ENCODE results near the gene RGMA. TPM values are rescaled to one million over a fixed set of nuclear protein-coding genes. Genes with fewer than 3 reads are reported as not detected.
A peak's percentile ranks its signal among the peaks of the same experiment; 100 is the strongest.

Gene RGMA
- total RNA-seq, 5 donors from 2014 or later (not counting 1 experiment from before 2014, with no cell fraction given) = 0.15 to 0.44 (median 0.23) TPM; not detected in 2

DNA sequence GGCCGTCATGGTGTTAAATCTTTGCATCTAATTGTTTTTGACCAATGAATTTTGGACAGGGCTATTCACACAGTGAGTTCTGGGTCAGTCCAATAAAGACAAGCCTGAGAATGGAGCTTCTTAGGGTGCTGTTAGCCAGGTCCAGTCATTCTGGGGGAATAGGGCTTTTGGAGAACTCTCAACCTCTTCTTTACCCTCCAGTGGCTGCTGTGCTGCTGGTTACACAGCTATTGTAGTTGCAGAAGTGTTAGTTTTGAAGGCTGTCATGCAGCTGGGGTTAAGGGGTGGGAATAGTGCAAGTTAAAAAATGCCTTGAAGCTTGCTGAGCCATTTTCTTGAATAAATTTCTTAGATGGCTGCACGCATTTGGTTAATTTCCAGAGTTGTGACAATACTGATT, 99.0 kb downstream of the RGMA start:
- peaks cover 63% of the 10 kb centered on the region for H3K36me3 Mint-ChIP-seq
- H3K4me3 Mint-ChIP-seq = no peak overlapping the region
- Histone ChIP-seq H3K36me3 (ENCODE audit: control insufficient read depth in 2 of 2, extremely low read depth in 1 of 2, insufficient read depth in 1 of 2, low read length in 1 of 2) (peaks cover 3 to 87% of the 10 kb centered on the region in 2 donors), H3K4me3 (ENCODE audit: control insufficient read depth in 1 of 2, extremely low read depth in 1 of 2, low read length in 1 of 2) (no peak overlapping the region), H3K4me1 (ENCODE audit: control insufficient read depth in 1 of 2, extremely low read depth in 1 of 2, insufficient read depth in 2 of 2, low read length in 2 of 2) (no peaks in the 10 kb centered on the region), H3K27me3 (replicated peaks in 1 of 2; ENCODE audit: control insufficient read depth in 2 of 2, extremely low read depth in 1 of 2, insufficient read depth in 2 of 2, low read length in 1 of 2) (no peaks in the 10 kb centered on the region), H3K9me3 (no peaks in the 10 kb centered on the region), H3K27ac (ENCODE audit: low read length) (no peak overlapping the region)
- no CpG with 5 or more reads among the region's 2 CpGs for WGBS (ENCODE audit: insufficient coverage)
- POLR2A ChIA-PET = no interaction called here
- ATAC-seq (replicated peaks in 1 of 4) (no peak), DNase-seq (no peak)
- no peaks in the 10 kb centered on the region for H3K27me3 Mint-ChIP-seq
- peak overlapping the region; percentile 29 to 57 for H3K27ac Mint-ChIP-seq
- CTCF ChIA-PET = no interaction called here
- peaks cover 18 to 31% (median 23%) of the 10 kb centered on the region in 3 donors for H3K4me1 Mint-ChIP-seq
- H3K9me3 Mint-ChIP-seq = no peaks in the 10 kb centered on the region

DNA sequence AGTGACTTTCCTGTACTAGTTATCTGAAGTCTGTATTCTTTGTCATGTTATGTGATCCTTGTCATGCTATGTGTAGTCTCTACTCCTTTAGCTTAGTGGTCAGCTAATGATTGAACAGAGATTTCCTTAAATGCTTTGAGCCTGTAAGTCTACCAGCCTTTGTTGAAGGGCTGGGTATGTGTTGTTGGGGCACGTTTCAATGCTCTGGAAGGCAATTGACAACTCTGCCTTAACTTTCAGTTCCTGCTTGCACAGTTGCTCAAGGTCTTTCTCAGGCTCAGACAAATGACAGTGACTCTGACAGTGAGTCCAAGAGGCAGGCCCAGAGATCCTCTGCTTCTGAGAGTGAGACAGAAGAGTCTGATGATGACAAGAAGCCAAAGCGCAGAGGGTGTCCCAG, 99.5 kb downstream of the RGMA start:
- H3K27ac Mint-ChIP-seq = peak overlapping the region in 1 of 2 donors; percentile 61
- H3K27me3 ChIP-seq (replicated peaks in 1 of 2; ENCODE audit: control insufficient read depth in 2 of 2, extremely low read depth in 1 of 2, insufficient read depth in 2 of 2, low read length in 1 of 2) = no peaks in the 10 kb centered on the region
- no peaks in the 10 kb centered on the region for H3K4me1 ChIP-seq (ENCODE audit: control insufficient read depth in 1 of 2, extremely low read depth in 1 of 2, insufficient read depth in 2 of 2, low read length in 2 of 2)
- no peak overlapping the region for H3K4me3 Mint-ChIP-seq
- no peaks in the 10 kb centered on the region for H3K9me3 Mint-ChIP-seq
- ATAC-seq (replicated peaks in 1 of 4) = no peak
- CTCF ChIA-PET = no interaction called here
- H3K4me3 ChIP-seq (ENCODE audit: control insufficient read depth in 1 of 2, extremely low read depth in 1 of 2, low read length in 1 of 2) = no peak overlapping the region
- no peaks in the 10 kb centered on the region for H3K9me3 ChIP-seq
- H3K27ac ChIP-seq (ENCODE audit: low read length) = no peak overlapping the region
- peaks cover 18 to 28% (median 20%) of the 10 kb centered on the region in 3 donors for H3K4me1 Mint-ChIP-seq
- H3K27me3 Mint-ChIP-seq = no peaks in the 10 kb centered on the region
- 78% methylated on average over 1 of the region's 2 CpGs for WGBS (ENCODE audit: insufficient coverage)
- H3K36me3 Mint-ChIP-seq = peaks cover 62% of the 10 kb centered on the region
- peaks cover 4 to 87% of the 10 kb centered on the region in 2 donors for H3K36me3 ChIP-seq (ENCODE audit: control insufficient read depth in 2 of 2, extremely low read depth in 1 of 2, insufficient read depth in 1 of 2, low read length in 1 of 2)
- POLR2A ChIA-PET = no interaction called here
- DNase-seq = no peak

Other genes with a start within 250 kb of the RGMA start
- gene CHD2, start 188.9 kb downstream of the RGMA start, total RNA-seq = 100 to 1,000 TPM; 231 to 506 (median 266) TPM

Data from T-cell (primary cell).